GM04503 (cell line): Measurements from ENCODE around the gene PHF21B.

Experiments
- DNase-seq: peaks from one replicate; pipeline ENCODE4 v3.0.0-alpha.2; 2012; ENCODE audit warnings: low read depth

The PHF21B gene

DNA sequence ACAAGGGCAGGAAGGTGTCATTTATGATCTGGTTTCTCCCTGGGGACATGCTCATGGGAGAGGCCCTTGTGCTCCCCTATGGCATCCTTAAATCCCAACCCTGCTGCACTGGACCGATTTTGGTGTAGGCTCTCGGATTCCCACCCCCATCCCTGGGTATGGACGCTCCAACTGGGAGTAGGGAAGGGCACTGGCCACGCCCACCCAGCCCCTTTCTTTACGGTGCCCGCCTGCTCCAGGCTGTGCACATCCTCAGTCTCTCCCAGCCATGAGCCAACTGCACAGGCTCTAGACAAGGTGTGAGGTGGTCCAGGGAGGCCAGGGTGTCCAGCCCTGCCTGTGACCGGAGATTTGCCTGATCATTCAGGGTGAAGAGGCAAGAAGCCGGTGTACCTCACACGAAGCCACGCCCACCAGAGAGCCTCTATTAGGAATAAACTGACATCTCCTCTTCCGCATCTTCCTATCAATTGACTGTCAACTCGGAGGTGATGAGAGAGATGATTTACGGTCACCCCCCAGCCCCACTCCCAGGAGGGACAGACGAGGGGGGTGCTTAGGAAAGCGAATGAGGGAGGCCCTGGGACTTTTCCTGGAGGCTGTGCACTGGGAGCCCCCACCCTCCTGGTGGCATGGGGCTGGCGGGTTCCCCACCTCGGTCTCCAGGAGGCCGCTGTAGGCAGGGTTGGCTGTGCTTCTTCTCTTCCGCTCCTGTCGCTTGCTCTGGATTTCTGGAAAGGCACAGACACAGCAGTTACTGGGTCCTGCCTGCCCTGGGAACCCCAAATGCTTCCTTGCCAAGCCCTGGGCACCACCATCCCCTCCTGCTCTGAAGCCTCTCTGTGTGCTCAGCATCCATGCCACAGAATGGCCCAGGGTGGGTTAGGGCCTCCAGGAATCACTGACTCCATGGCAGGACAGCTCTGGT is 116.7 kb downstream of the PHF21B start:
- no peak for DNase-seq

DNA sequence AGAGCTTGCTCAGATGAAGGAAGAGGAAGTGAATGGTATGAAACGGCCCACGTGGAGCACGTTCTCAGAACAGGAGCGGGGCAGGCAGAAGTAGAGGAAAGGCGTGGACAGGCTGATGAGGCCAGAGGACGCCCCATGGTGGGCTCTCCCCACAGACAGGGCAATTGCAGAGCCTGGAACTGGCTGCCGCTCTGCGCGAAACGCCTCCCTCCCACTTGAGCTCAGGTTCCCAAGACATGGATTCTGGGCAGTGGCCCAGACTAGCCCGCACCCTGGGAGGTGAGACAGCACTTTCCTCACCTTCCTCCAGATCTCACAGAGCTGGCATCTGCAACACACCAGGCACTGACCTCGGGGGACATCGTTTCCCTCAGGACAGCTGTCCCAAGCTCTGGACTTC is 117.6 kb downstream of the PHF21B start:
- no peak for DNase-seq

- no peak for DNase-seq
Observed at GRCh38 chr22:44891791-44892190, 118.0 kb downstream of the PHF21B start.

DNA sequence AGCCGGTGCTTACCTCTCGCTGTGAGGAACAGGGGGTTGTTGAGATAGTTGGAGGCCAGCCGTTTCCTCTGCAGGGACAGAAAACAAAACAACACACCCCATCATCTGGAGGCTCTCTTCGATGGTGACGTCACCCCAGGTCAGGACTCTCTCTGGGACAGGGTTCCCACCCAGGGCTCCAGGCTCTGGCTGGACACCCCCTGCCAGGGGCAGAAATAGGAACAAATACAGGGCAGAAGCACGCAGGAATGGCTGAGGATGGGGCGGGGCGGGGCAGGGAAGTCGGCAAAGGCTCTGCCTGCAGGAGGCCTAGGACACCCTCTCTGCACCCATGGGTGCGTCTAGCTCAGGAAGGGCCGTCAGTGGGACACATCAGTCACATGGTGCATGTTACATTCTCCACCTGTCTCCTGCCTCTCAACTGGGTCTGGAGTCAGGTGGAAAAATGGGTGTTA is 118.5 kb downstream of the PHF21B start:
- DNase-seq: no peak

DNA sequence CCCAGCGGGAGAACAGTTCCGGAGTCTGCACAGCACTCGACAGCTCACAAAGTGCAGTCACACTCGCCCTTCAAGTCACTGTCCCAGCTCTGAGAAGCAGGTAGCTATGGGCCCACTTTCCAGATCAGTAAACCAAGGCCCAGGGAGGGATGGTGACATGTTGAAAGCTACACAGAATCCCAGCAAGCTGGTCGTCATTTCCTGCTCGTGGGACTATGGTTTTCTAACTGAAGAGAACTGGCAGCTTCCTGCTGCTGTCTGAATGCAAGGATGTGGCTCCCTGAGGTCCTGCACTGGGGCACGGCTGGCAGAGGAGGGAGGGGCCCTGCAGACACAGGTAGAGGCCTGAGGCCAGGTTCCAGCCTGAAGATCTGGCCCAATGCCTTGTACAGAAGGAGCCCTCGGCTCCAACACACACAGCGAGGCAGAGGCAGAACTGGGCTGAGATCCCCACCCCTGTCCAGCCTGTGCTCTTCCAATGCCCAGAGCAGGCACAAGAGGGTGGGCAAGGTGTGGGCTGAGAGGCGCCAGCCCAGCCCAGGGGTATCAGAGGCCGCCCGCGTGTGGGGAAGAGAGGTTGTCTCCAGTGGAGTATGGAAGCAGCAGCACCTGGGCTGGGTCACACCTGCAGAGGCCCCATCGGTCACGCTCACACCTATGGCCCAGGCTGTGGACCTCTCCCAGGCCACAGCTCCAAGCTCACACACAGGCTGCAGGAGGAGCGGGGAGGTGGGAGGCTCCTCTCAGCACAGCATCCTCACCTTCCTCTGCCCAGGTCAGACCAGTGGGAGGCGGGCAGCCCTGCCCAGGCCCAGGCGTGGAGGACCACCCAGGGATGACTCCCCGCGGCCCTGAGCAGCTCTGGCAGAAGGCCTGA is 119.2 kb downstream of the PHF21B start:
- no peak for DNase-seq

- DNase-seq: no peak
Observed at GRCh38 chr22:44889255-44889878, 120.4 kb downstream of the PHF21B start.

- DNase-seq: no peak
Observed at GRCh38 chr22:44888491-44889254, 121.1 kb downstream of the PHF21B start.

DNA sequence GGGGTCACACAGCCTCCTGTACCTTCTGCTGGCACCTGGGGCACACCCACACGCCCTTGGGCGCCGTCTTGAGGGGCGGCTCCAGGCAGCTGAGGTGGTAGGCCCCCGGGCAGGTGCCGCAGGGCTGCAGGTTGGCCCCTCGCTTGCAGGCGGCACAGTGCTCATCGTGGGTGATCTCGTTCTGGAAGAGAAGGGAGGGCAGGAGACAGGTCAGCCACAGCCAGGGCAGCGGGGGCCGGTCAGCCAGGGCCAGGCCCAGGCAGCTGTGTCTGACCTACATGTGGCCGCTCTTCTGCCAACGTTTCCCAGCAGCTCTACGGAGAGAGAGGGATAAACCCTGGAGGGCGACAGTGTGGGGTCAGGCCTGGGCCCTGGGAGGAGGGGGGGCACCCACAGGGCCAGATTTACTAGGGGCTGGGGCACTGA is 121.9 kb downstream of the PHF21B start:
- DNase-seq: no peak

GRCh38 chr22:44885806-44886360 is 123.9 kb downstream of the PHF21B start:
- DNase-seq: no peak

DNA sequence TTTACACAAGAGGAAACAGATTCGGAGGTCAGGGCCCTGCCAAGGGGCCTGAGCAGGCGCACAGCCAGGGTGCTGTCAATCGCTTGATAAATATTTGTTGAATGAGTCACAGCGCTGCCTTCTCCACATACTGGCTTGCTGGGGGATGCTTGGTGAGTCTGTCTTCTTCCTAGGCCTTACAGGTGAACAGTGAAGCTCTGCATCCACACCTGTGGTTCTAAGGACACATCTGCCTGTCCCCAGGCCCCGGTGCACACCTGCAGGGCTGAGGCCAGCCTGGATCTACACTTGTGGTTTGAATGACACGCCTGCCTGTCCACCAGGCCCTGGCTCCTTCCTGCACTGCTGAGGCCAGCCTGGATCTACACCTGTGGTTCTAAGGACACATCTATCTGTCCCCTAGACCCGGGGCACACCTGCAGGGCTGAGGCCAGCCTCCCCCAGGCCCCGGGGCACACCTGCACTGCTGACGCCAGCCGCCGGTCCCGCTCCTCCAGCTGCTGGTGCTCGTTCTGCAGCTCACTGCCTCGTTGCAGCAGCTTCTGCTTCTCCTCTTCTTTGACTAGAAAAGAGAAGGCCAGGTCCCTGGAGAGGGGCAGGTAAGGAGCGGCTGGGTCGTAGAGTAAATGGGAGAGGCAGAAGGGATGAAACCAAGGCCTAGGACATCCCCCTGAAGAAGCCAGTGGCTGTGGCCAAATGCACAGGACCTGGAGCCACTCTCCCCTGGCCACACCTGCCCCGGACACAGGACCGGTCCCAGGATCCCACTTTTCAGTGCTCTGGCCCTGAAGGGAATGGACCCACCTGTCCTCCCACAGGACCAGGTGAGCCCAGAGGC is 124.6 kb downstream of the PHF21B start:
- no peak for DNase-seq

DNA sequence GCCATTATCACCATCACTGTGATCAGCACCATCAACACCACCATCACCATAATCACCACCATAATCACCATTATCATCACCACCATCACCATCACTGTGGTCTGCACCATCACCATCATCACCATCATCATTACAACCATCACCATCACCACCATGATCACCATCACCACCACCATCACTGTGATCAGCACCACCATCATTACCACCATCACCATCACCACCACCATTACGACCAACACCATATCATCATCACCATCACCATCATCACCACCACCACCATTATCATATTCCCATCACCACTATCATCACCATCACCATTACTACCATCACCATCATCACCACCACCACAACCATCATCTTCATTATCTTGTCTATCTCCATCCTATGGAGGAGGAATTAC is 125.2 kb downstream of the PHF21B start:
- DNase-seq: no peak

GRCh38 chr22:44883011-44883421 is 126.8 kb downstream of the PHF21B start:
- no peak for DNase-seq

GRCh38 chr22:44882226-44882905 is 127.4 kb downstream of the PHF21B start:
- DNase-seq: no peak

- no peak for DNase-seq
Observed at GRCh38 chr22:44881624-44882023, 128.2 kb downstream of the PHF21B start.

DNA sequence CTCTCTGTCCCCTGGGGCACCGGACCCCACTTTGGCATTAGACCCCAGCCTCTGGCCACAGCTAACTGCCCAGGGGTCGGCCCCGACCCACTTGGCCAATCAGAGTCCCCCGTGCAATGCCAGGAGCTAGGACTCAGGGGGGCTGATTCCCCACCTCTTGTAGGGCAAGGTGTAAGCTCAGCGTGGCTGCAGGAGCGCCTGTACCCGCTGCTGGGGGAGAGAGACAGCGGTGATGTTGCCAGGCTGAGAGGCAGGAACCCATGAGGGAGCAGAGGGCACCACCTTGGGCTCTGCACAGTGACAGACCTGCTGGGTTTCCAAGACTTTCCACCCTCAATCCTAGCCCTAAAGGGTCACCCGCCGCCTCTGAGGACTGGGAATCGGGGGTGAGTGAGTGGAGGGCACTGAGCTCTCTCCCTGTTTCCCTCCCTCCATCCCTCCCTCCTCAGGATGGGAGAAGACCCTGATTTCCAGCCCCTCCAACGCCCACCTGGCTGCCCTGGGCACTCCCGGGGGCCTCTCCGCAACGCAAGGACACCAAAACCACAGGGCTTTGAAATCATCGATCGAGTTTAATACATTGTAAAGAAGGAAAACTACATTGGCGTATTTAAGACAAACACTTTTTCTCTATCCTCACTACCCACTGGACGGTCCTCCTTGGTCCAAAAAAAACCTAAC is 129.1 kb downstream of the PHF21B start:
- no peak for DNase-seq

GRCh38 chr22:44879301-44879680 is 130.5 kb downstream of the PHF21B start:
- DNase-seq: no peak

GRCh38 chr22:44878483-44879300 is 131.1 kb downstream of the PHF21B start:
- no peak for DNase-seq

DNA sequence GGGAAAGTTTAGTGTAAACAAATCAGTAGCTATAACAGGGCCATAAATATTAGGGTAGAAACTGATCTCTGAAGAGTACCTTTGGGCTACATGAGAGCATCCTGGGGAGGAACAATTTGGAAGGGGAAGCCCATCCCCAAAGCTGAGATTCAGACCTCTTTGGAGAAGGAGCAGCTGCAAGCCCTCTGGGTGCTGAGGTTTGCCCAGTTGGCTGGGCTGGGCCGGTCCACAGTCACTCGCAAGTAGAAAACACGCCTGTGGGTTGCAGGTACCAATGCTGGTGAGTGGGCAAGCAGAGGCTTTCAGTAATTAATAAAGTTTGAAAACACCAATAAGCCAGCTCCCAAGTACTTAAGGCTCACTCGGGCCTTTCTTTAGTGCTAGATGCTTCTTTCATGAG is 132.9 kb downstream of the PHF21B start:
- no peak for DNase-seq
